SK-N-SH (cell line): ENCODE measurements around the gene ZC3H12C. TPM values are rescaled to one million over a fixed set of nuclear protein-coding genes. Genes with fewer than 3 reads are reported as not detected.

Experiments used
- CTCF ChIA-PET: fragments of 300-600, 350-600 bp; formaldehyde crosslinking; extraction: SDS; loops from one replicate; lab custom pipeline; 2021; lab: Yijun Ruan, JAX
- POLR2A ChIA-PET: fragments of 350-600 bp; sonication (Branson Sonifier 250); formaldehyde crosslinking; extraction: SDS; loops from one replicate; lab custom pipeline; 2020; ENCODE audit warnings: antibody characterized with exemption, inconsistent platforms; lab: Yijun Ruan, JAX
- DNase-seq: peaks from one replicate; pipeline ENCODE4 v3.0.0; 2012
- H2AFZ ChIP-seq: fragments of 200-600 bp; sonication (generic); 2 replicates; pipeline ENCODE4 v1.8.1; 2016; ENCODE audit warnings: antibody characterized with exemption, mild to moderate bottlenecking, low read depth
- H3F3A ChIP-seq: fragments of 200-600 bp; sonication (generic); replicated peaks from 2 replicates; pipeline ENCODE3; 2016; ENCODE audit warnings: antibody characterized with exemption, mild to moderate bottlenecking; ENCODE audit not compliant: insufficient read depth
- H3K27ac ChIP-seq, 2 experiments: fragments of 200-500 bp in 1 of 2; fragments of 200-600 bp in 1 of 2; sonication (Bioruptor generic) in 1 of 2; sonication (generic), shearing (Covaris generic) in 1 of 2; 2 replicates each; pipeline versions ENCODE4 v1.5.1 to v1.6.1; 2014 to 2016; ENCODE audit warnings: low read depth in 2 of 2, inconsistent platforms in 1 of 2, low read length in 1 of 2, mild to moderate bottlenecking in 1 of 2, mixed read lengths in 1 of 2
- H3K27me3 ChIP-seq: fragments of 200-600 bp; sonication (generic), shearing (Covaris generic); 2 replicates; pipeline ENCODE4 v1.6.1; 2016; ENCODE audit warnings: mixed run types; ENCODE audit not compliant: insufficient read depth
- H3K36me3 ChIP-seq, 2 experiments: fragments of 200-500 bp in 1 of 2; fragments of 200-600 bp in 1 of 2; sonication (Bioruptor generic) in 1 of 2; sonication (generic) in 1 of 2; replicated peaks in 1 of 2; 2 replicates each; pipeline versions ENCODE3 to v1.5.1; 2014 to 2016; ENCODE audit warnings: low read length in 1 of 2, mild to moderate bottlenecking in 1 of 2; ENCODE audit not compliant: insufficient read depth in 2 of 2, control insufficient read depth in 1 of 2
- H3K4me1 ChIP-seq, 2 experiments: fragments of 200-500 bp in 1 of 2; fragments of 200-600 bp in 1 of 2; sonication (Bioruptor generic) in 1 of 2; sonication (generic), shearing (Covaris generic) in 1 of 2; 2 replicates each; pipeline versions ENCODE4 v1.5.1 to v1.6.1; 2014 to 2016; ENCODE audit warnings: low read depth in 1 of 2, low read length in 1 of 2, mixed run types in 1 of 2; ENCODE audit not compliant: insufficient read depth in 2 of 2, control insufficient read depth in 1 of 2
- H3K4me2 ChIP-seq: fragments of 200-600 bp; sonication (generic), shearing (Covaris generic); 2 replicates; pipeline ENCODE4 v1.6.1; 2017; ENCODE audit warnings: mixed run types
- H3K4me3 ChIP-seq, 2 experiments: fragments of 200-500 bp in 1 of 2; fragments of 200-600 bp in 1 of 2; sonication (Bioruptor generic) in 1 of 2; sonication (generic), shearing (Covaris generic) in 1 of 2; 2 replicates each; pipeline versions ENCODE4 v1.5.1 to v1.8.1; 2014 to 2016; ENCODE audit warnings: low read depth in 2 of 2, inconsistent platforms in 1 of 2, low read length in 1 of 2, mild to moderate bottlenecking in 1 of 2, mixed read lengths in 1 of 2, moderate library complexity in 1 of 2
- H3K79me2 ChIP-seq: fragments of 200-600 bp; sonication (generic); 2 replicates; pipeline ENCODE4 v1.8.1; 2017; ENCODE audit warnings: mild to moderate bottlenecking; ENCODE audit not compliant: insufficient read depth
- H3K9ac ChIP-seq: fragments of 200-600 bp; sonication (generic); 2 replicates; pipeline ENCODE4 v1.6.1; 2017; ENCODE audit warnings: mixed run types
- H3K9me2 ChIP-seq: fragments of 200-600 bp; sonication (generic); 2 replicates; pipeline ENCODE4 v1.6.1; 2017; ENCODE audit warnings: mixed run types
- H3K9me3 ChIP-seq: fragments of 200-600 bp; sonication (generic); 2 replicates; pipeline ENCODE4 v1.6.1; 2017; ENCODE audit warnings: mixed run types, mild to moderate bottlenecking, moderate library complexity
- H4K20me1 ChIP-seq: fragments of 200-600 bp; sonication (generic); 2 replicates; pipeline ENCODE4 v1.6.1; 2017; ENCODE audit warnings: mild to moderate bottlenecking, mixed run types; ENCODE audit not compliant: insufficient read depth
- ELF1 ChIP-seq: IDR thresholded peaks from 2 replicates; pipeline ENCODE4 v1.4.0; 2012
- EP300 ChIP-seq, 2 experiments: IDR thresholded peaks; 2 replicates each; pipeline versions ENCODE4 v1.4.0 to v1.6.1; 2012; ENCODE audit warnings: borderline replicate concordance in 1 of 2, low read depth in 1 of 2, low read length in 1 of 2
- EZH2phosphoT487 ChIP-seq: fragments of 200-600 bp; sonication (generic); IDR thresholded peaks from 2 replicates; pipeline ENCODE4 v1.6.1; 2017; ENCODE audit warnings: low read depth, mixed run types, mild to moderate bottlenecking, antibody characterized with exemption, moderate library complexity, borderline replicate concordance
- FOXJ3 ChIP-seq: sonication (generic); formaldehyde crosslinking; IDR thresholded peaks from 2 replicates; pipeline ENCODE4 v1.5.1; 2020; ENCODE audit warnings: mild to moderate bottlenecking, missing genetic modification reagents
- GABPA ChIP-seq: IDR thresholded peaks from 2 replicates; pipeline ENCODE4 v1.4.0; 2012; ENCODE audit warnings: low read depth, mild to moderate bottlenecking
- GATA2 ChIP-seq: sonication (generic); formaldehyde crosslinking; IDR thresholded peaks from 2 replicates; pipeline ENCODE4 v1.5.0; 2020; ENCODE audit warnings: mild to moderate bottlenecking, missing genetic modification reagents
- NFIC ChIP-seq: IDR thresholded peaks from 2 replicates; pipeline ENCODE4 v1.4.0; 2012; ENCODE audit warnings: borderline replicate concordance
- POLR2AphosphoS5 ChIP-seq: IDR thresholded peaks from 2 replicates; pipeline ENCODE4 v1.6.1; 2012; ENCODE audit warnings: low read depth, low read length
- RAD21 ChIP-seq: IDR thresholded peaks from 2 replicates; pipeline ENCODE4 v1.6.1; 2012; ENCODE audit warnings: mild to moderate bottlenecking, low read length
- RFX5 ChIP-seq: IDR thresholded peaks from 2 replicates; pipeline ENCODE4 v1.6.1; 2012; ENCODE audit warnings: mild to moderate bottlenecking, improper control_type of control experiment, low read length
- RXRA ChIP-seq: IDR thresholded peaks from 2 replicates; pipeline ENCODE4 v1.4.0; 2012; ENCODE audit warnings: low read depth, mild to moderate bottlenecking, borderline replicate concordance
- SMC3 ChIP-seq: IDR thresholded peaks from 2 replicates; pipeline ENCODE4 v1.6.1; 2012; ENCODE audit warnings: low read depth, low read length, improper control_type of control experiment
- TAF1 ChIP-seq: IDR thresholded peaks from 2 replicates; pipeline ENCODE4 v1.6.1; 2012; ENCODE audit warnings: low read depth, mild to moderate bottlenecking, low read length, moderate library complexity, borderline replicate concordance
- TCF12 ChIP-seq: IDR thresholded peaks from 2 replicates; pipeline ENCODE4 v1.4.0; 2012
- WGBS: methylation state at CpG from one replicate; pipeline ENCODE4 v1.1.6; 2017; ENCODE audit warnings: low lambda C conversion rate; 5-methylcytosine and 5-hydroxymethylcytosine counted together
- polyA plus RNA-seq, 3 experiments: library from polyadenylated mRNA; depleted of rRNA; stranded (reverse); fragments of >200 nt; gene quantifications; 2 replicates each; pipeline ENCODE4 v1.2.3, GENCODE V29; 2012
- TF ChIP-seq, protein P1 (sequence below): fragments of 150-350 bp; IDR thresholded peaks from 2 replicates; pipeline ENCODE4 v1.6.1; 2016; ENCODE audit warnings: mild to moderate bottlenecking, low read depth, low read length
- TF ChIP-seq, protein P2 (sequence below): IDR thresholded peaks from 2 replicates; pipeline ENCODE4 v1.6.1; 2012; ENCODE audit warnings: mild to moderate bottlenecking, low read depth, low read length, moderate library complexity
- TF ChIP-seq, protein P3 (sequence below): fragments of 200-600 bp; sonication (generic); IDR thresholded peaks from 2 replicates; pipeline ENCODE4 v1.6.1; 2017; ENCODE audit warnings: antibody characterized with exemption, mild to moderate bottlenecking, moderate library complexity
- TF ChIP-seq, protein P4 (sequence below): IDR thresholded peaks from 2 replicates; pipeline ENCODE4; 2012
- TF ChIP-seq, protein P5 (sequence below): fragments of 150-350 bp; IDR thresholded peaks from 2 replicates; pipeline ENCODE4 v1.6.1; 2017; ENCODE audit warnings: antibody characterized with exemption, low read length, low read depth, borderline replicate concordance

Gene ZC3H12C
- polyA plus RNA-seq, 1 of the 3 experiments (the other 2 are of a cell fraction): 2.8 TPM

DNA sequence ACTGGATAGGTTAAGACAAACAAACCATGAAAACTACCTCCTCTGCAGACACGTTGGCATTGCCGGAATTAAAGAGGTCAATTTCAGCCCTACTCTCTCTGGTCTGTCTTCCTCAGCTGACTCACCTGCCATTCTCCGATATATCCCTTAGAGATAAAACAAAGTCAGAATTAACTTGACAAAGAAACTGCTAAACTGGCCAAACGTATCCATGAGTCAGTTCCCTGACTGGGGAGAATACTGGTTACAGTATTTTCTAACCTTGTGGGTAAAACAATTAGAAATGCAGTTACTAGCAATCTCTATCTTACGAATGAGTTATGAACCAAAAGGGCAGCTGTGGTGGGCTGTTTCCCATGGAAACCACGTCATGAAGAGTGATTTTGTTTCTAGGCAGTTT, 107.0 kb downstream of the ZC3H12C start (continued):
- TF ChIP-seq, protein P1, sequence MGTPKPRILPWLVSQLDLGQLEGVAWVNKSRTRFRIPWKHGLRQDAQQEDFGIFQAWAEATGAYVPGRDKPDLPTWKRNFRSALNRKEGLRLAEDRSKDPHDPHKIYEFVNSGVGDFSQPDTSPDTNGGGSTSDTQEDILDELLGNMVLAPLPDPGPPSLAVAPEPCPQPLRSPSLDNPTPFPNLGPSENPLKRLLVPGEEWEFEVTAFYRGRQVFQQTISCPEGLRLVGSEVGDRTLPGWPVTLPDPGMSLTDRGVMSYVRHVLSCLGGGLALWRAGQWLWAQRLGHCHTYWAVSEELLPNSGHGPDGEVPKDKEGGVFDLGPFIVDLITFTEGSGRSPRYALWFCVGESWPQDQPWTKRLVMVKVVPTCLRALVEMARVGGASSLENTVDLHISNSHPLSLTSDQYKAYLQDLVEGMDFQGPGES: no peak
- TF ChIP-seq RFX5: no peak
- TF ChIP-seq, protein P2, sequence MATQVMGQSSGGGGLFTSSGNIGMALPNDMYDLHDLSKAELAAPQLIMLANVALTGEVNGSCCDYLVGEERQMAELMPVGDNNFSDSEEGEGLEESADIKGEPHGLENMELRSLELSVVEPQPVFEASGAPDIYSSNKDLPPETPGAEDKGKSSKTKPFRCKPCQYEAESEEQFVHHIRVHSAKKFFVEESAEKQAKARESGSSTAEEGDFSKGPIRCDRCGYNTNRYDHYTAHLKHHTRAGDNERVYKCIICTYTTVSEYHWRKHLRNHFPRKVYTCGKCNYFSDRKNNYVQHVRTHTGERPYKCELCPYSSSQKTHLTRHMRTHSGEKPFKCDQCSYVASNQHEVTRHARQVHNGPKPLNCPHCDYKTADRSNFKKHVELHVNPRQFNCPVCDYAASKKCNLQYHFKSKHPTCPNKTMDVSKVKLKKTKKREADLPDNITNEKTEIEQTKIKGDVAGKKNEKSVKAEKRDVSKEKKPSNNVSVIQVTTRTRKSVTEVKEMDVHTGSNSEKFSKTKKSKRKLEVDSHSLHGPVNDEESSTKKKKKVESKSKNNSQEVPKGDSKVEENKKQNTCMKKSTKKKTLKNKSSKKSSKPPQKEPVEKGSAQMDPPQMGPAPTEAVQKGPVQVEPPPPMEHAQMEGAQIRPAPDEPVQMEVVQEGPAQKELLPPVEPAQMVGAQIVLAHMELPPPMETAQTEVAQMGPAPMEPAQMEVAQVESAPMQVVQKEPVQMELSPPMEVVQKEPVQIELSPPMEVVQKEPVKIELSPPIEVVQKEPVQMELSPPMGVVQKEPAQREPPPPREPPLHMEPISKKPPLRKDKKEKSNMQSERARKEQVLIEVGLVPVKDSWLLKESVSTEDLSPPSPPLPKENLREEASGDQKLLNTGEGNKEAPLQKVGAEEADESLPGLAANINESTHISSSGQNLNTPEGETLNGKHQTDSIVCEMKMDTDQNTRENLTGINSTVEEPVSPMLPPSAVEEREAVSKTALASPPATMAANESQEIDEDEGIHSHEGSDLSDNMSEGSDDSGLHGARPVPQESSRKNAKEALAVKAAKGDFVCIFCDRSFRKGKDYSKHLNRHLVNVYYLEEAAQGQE: no peak
- no peak for TF ChIP-seq FOXJ3
- TF ChIP-seq RXRA: no peak

DNA sequence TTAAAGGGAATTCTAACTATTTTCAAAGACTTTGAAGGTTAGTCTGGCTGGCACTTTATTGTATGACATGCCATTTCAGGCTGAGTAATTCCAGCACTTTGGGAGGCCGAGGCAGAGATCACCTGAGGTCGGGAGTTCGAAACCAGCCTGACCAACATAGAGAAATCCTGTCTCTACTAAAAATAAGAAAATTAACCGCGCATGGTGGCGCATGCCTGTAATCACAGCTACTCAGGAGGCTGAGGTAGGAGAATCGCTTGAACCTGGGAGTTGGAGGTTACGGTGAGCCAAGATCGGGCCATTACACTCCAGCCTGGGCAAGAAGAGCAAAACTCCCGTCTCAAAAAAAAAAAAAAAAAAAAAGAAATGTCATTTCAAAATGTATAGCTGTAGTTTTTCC, 107.6 kb downstream of the ZC3H12C start:
- no peaks in the 10 kb centered on the region for H4K20me1 ChIP-seq
- no peak for DNase-seq
- ChIA-PET POLR2A (interaction anchor here (0.5 kb wide), 1 partner anchor 1473 kb away, joined by 3 read pairs; no protein-coding TSS in a partner anchor), CTCF (interaction anchor here (0.7 to 7.9 kb wide), 45 partner anchors 10 to 1503 kb away, joined by 3 to 88 read pairs (median 4); partner anchors contain the start of genes FDX1 and RDX)
- H3K9me3 ChIP-seq: no peaks in the 10 kb centered on the region
- H2AFZ ChIP-seq: no peak overlapping the region; the same call in 1 of the 2 replicates
- 85% methylated on average over 10 of the region's 10 CpGs for WGBS
- H3K4me1 ChIP-seq: peaks cover 0 to 21% of the 10 kb centered on the region in 2 experiments; a peak in 1 of 4 replicates
- H3K27me3 ChIP-seq: no peaks in the 10 kb centered on the region
- H3F3A ChIP-seq: peaks cover 8% of the 10 kb centered on the region
- no peaks in the 10 kb centered on the region for H3K9me2 ChIP-seq
- H3K4me3 ChIP-seq: no peak overlapping the region
- H3K9ac ChIP-seq: no peak overlapping the region
- no peaks in the 10 kb centered on the region for H3K36me3 ChIP-seq
- H3K4me2 ChIP-seq: no peak overlapping the region
- H3K79me2 ChIP-seq: no peaks in the 10 kb centered on the region
- H3K27ac ChIP-seq: no peak overlapping the region
- no peak for TF ChIP-seq ELF1
- TF ChIP-seq, protein P3, sequence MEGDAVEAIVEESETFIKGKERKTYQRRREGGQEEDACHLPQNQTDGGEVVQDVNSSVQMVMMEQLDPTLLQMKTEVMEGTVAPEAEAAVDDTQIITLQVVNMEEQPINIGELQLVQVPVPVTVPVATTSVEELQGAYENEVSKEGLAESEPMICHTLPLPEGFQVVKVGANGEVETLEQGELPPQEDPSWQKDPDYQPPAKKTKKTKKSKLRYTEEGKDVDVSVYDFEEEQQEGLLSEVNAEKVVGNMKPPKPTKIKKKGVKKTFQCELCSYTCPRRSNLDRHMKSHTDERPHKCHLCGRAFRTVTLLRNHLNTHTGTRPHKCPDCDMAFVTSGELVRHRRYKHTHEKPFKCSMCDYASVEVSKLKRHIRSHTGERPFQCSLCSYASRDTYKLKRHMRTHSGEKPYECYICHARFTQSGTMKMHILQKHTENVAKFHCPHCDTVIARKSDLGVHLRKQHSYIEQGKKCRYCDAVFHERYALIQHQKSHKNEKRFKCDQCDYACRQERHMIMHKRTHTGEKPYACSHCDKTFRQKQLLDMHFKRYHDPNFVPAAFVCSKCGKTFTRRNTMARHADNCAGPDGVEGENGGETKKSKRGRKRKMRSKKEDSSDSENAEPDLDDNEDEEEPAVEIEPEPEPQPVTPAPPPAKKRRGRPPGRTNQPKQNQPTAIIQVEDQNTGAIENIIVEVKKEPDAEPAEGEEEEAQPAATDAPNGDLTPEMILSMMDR: no peak
- TF ChIP-seq RAD21: no peak
- TF ChIP-seq NFIC: no peak
- no peak for TF ChIP-seq RXRA
- no peak for TF ChIP-seq SMC3
- TF ChIP-seq, protein P2: no peak
- TF ChIP-seq TAF1: no peak
- TF ChIP-seq TCF12: no peak
- no peak for TF ChIP-seq GATA2 (CRISPR knock-in tag)
- no peak for TF ChIP-seq GABPA
- TF ChIP-seq POLR2AphosphoS5: no peak
- TF ChIP-seq, protein P4, sequence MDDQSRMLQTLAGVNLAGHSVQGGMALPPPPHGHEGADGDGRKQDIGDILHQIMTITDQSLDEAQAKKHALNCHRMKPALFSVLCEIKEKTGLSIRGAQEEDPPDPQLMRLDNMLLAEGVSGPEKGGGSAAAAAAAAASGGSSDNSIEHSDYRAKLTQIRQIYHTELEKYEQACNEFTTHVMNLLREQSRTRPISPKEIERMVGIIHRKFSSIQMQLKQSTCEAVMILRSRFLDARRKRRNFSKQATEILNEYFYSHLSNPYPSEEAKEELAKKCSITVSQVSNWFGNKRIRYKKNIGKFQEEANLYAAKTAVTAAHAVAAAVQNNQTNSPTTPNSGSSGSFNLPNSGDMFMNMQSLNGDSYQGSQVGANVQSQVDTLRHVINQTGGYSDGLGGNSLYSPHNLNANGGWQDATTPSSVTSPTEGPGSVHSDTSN: no peak
- TF ChIP-seq EP300 (IDR thresholded peaks at IDR 0.05; ENCODE audit: borderline replicate concordance in 1 of 2, low read depth in 1 of 2, low read length in 1 of 2): no peak
- TF ChIP-seq EZH2phosphoT487: no peak
- TF ChIP-seq, protein P5, sequence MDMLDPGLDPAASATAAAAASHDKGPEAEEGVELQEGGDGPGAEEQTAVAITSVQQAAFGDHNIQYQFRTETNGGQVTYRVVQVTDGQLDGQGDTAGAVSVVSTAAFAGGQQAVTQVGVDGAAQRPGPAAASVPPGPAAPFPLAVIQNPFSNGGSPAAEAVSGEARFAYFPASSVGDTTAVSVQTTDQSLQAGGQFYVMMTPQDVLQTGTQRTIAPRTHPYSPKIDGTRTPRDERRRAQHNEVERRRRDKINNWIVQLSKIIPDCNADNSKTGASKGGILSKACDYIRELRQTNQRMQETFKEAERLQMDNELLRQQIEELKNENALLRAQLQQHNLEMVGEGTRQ: no peak
